Cortex of kidney (tissue), 1 donor: ENCODE data around the gene IGSF1.
"Not testable (repeated sequence)": the region's sequence is repeated elsewhere in the genome, so short reads cannot be mapped to it uniquely, and the experiment has no call there.

Source experiments
- DNase-seq: peaks from one replicate; lab custom pipeline; 2025; lab: John Stamatoyannopoulos, UW

The IGSF1 gene

DNA sequence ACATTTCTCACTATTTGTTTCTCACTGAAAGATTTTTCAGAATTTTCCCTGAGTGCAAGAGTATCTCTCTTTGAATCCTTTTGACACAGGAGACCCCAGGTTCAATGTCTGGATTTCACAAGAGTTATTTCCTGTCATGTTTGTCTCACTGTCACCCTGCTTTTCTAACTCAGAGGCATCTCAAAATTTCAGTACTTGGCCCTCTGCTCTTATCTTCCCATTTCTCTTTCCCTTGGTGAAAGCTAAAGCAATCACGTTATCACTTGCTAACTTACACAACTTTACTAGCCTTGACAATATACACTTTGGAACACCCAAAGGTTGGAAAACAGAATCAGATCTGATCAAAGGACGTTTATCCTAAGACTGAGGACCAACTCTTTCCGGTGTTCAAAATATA is 17.3 kb downstream of the IGSF1 start:
- no peak for DNase-seq

DNA sequence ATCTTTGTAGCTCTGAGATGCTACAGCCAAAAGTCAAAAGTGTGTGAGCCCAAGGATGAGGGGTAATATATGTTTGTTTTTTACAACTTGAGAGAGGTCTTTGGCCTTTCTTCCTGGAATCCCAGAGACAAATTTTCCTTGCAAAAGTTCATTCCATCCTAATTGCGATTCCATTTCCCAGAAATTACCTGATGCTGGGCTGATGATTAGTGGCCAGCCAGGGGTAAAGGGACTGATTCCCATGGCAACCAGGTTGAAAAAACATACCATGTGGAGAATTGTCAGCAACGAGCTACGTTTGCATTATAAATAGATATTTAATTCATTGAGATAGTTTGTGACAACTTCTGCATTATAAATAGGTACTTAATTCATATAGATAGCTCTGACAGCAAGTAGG is 17.8 kb downstream of the IGSF1 start:
- no peak for DNase-seq

DNA sequence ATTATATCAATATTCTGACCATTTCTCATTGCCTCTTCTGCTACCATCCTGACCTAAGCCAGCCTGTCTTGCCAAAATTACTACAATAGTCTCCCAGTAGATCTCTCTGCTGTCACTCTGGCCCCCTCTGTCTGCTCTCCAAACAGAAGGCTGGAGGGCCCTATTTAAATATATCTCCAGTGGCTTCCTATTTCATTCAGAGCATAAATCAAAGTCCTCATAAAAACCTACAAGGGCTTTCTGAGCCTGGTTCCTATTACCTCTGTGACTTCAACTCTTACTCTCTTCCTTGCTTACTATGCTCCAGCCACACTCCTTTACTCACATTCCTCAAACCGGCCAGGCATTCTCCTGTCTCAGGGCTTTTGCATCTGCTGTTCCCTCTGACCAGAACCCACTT is 19.0 kb downstream of the IGSF1 start:
- DNase-seq: no peak

DNA sequence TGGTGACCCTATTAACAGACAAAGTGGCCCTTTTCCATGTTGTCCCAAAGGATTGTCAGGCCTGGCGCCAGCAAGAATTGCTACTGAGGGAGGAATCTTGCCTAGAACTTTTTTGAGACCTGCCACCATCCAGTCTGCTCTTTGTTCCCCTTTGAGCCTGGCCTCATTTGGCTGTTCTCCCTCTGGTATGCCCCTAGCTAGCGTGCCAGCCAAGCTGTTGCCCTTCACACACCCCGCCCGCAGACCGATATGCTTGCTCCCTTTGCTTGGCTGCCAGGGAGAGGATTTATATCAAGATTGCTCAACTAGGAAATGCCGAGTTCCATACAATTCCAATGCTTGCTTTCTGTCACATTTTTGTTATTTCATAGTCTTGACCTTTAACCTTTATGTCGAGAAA is 24.4 kb downstream of the IGSF1 start:
- DNase-seq: no peak

DNA sequence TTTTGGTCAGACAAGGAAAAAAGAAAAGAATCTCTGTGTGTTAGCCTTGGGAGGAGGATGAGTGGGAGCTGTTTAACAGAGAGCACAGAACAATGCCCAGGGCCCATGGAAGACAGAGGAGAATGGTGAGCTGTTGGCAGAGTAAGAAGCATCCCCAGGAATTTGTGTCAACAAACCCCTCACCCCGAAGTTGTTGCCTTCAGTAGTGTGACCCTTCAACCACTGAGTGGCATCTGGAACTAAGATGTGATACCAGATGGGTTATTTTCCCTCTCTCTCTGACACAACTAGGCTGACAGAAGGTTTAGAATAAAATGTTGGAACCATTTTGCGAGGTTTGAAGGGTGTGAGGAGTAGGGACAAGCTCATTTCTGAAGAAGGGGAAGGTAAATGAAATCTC is 25.1 kb downstream of the IGSF1 start:
- no peak for DNase-seq

DNA sequence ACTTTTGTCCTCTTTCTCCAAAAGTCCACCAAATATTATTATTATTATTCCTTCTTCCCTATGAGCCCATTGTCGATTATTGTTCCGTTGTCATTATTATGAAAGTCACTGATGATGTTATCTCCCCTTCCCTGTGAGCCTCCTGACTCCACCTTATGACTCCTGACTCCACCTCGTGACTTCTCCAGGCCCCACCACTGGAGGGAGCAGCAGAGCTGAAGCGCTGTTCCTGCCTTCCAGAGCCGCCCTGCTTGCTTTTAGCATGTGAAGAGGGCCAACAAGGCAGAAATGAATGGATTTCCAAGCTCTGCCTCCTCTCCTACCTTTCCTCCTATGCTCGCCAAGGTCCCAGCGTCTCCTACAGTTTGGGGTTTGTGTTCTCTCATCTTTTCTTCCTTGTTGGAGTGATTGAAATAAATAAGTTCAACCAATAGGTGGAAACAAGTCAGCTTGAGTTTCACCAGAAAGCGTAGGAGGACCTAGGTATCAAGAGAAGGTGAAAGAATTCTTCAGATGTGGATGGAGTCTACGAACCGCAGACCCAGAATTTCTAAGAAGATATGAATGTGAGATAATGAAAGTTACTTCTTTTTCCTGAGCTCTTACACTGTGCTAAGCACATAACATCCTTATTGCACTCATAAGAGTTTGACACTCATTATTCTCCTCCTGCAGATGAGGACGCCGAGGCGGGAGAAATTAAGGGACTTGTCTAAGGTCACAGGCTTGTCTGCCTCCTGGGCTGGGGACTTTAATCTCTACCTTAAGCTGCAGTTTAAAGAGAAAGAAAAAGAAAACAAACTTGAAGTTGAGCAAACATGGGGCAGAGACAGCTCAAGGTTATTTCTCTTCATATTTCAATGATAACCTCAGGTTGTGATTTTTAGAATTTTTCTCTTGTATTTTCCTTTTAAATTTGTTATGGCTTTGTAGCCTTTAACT is 26.1 kb downstream of the IGSF1 start:
- DNase-seq: no peak

DNA sequence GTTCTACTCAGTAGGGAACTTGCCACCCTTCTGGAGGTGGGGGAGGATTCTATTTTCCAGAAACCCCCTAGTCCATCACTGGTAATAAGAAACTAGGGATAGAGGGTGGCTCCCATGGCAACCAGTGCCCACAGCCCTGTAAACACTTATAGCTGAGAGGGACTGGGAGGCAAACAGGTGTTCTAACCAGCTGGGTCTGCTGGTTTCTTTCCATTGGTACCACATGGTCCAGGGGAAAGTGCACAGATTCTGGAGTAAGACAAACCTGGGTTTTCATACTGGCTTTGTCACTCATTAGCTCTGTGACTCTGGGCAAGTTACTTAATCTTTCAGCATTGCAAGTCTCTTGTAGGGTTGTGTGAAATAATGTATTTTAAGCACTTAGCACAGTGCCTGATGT is 26.9 kb downstream of the IGSF1 start:
- DNase-seq: no peak

DNA sequence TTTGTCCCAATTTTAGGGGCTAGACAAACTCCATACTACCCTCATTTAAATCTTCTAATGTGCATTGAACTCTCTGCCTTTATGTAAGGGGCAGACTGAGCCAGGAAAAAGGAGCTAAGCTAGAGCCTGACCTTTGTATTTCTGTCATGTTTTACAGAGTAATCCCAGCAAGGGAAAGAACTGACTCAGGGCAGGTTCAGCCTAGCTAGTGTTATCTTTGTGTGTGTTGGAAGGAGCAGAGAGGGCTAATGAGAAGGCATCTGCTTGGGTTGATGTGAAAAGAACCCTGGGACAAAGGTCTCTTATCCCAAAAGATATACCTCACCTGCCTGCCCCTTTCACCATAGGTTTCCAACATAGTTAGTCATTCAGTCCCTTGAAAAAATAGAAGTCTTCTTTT is 31.7 kb downstream of the IGSF1 start:
- DNase-seq: no peak

DNA sequence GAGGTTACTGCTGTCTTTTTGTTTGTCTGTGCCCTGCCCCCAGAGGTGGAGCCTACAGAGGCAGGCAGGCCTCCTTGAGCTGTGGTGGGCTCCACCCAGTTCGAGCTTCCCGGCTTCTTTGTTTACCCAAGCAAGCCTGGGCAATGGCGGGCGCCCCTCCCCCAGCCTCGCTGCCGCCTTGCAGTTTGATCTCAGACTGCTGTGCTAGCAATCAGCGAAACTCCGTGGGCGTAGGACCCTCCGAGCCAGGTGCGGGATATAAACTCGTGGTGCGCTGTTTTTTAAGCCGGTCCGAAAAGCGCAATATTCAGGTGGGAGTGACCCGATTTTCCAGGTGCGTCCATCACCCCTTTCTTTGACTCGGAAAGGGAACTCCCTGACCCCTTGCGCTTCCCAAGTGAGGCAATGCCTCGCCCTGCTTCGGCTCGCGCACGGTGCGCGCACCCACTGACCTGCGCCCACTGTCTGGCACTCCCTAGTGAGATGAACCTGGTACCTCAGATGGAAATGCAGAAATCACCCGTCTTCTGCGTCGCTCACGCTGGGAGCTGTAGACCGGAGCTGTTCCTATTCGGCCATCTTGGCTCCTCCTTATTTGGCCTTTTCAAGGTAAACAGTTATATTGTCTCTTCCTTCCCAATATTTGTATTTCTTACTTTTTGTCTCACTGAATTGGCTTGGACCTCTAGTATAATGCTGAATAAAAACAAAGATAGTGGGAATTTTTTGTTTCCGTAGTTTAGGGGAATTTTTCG is 37.9 kb downstream of the IGSF1 start:
- DNase-seq: not testable (repeated sequence)

DNA sequence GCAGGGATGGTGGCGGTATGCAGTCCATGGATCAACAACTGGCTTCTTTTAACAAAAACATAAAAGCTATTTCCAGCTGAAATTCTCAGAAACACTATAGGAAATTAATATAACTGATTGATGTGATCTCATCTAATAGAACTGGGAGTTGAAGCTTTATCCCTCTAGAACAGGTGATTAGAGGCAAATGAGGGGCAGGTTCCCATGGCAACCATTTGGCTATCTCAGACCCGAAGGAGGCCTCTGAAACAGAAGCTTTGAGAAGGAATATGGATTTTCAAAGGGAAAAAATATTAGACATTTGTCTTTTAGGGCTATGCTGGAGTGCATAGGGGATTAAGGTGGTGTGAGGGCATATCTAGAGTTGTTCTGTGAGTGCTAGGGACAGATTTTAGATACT is 50.0 kb downstream of the IGSF1 start:
- DNase-seq: no peak

DNA sequence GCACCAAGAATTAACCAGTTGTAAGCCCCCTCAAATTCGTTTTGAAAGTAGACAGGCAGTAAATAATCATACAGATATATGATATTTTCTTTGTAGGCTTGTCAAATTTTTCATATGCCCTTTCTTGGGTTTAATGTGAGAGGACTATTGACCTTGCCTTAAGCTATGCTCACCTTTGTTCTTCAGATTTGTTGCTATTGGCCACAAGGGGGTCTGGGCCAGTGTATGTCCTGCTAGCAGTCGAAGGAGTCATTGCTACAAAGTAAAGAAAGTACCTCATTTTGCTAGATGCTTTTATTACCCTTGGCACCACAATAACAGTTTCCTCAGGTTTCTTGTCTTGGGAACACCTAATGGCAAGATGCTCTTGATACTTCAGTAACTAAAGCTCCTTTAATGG is 51.7 kb downstream of the IGSF1 start:
- no peak for DNase-seq

DNA sequence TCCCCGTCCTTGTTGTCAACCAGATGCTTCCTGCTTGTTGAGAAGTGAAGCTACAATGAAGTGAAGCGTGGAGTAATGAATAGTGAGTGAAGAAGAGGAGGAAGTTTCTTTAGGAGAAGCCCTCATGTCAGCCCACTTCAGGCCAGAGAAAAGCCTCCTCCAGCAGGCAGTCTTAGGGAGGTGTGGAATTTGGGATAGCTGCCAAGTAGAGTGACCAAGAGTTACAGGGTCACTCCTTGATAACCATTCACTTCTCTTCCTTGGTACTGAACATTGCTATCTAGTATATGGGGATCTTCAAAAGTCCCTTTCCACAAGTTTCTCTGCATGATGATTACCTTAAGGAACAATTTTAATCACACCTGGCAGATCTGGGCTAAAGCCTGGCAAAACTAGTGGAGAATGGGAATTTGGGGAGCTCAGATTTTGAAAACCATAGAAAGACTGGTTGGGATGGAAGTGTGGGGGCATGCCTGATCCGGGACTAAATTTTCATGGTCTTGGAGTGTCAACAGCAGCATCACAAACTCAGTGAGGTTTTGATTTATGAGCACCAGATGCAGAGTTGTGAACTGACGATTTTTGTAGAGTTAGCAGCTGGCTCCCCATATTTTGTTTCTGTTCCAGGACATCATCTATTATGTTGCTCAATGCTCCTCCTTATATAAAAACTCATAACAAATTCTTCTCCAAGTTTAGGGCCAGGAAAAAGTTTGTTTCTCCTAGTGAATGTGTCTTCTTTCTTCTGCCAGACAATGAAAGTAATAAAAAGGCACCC is 53.1 kb downstream of the IGSF1 start:
- no peak for DNase-seq

DNA sequence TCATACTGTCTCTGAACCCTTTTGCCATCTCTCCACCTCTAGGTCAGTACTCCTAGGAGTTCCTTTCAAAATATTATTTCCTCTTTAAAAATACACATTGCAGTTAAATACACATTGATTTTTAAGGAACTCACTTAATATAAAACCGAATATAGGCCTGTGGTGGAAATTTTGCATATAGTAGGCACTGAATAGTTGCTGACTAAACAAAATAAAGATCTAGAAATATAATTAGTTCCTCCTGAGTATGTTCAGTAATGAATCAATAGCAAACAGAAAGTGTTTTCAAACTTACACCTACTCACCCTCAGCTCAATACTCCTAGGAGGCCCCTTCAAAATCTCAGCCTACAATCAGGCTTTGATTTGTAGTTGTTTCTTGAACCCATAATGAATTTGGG is 61.5 kb downstream of the IGSF1 start:
- no peak for DNase-seq

DNA sequence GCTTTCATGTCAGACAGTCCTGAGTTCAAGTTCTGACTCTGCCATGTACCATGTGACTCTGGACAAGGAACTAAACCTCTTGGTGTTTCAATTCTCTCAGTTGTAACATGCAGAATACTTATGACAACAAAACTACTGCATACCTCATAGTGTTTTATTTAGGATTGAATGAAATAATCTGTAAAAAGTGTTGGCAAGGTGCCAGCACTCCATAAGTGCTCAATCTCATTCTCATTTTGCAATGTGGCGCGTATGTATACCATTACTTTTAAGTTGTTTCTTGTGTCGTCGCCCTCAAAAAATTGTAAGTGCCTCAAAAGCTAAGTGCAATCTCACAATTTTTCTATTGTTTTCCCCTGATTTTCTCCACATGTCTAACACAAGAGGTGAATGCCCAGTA is 62.5 kb downstream of the IGSF1 start:
- no peak for DNase-seq

DNA sequence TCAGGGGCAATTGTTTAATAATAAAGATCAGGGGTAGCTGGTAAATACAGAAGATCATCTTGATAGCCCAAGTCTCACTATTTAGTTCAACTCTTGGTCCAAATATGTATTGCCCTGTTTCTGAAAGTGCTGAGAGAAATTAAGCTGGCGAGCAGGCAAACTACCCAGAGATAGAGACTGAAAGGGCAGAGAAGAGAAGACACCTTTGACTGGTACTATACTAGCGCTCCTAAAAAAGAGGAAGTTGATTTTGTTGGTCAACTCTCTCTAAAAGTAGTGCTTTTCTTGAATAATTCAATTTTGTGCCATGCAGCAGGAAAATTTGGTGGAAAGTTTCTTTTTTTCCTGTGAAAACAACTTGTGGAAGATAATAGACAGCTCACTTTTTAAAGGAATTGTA is 64.0 kb downstream of the IGSF1 start:
- no peak for DNase-seq
